Left renal pelvis (tissue), 4 donors: ENCODE data around the gene SMPDL3A. TPM values are rescaled to one million over a fixed set of nuclear protein-coding genes. Genes with fewer than 3 reads are reported as not detected.

Experiments
- DNase-seq, 4 donors: peaks; one replicate each; pipeline ENCODE4 v3.0.0-alpha.2; 2013; ENCODE audit warnings: low read depth in 4 of 4, low spot score in 3 of 4
- polyA plus RNA-seq, 4 donors: library from polyadenylated mRNA; unstranded; fragments of 120-200 nt; gene quantifications; one replicate each; pipeline ENCODE4 v1.2.1, GENCODE V29; 2013; ENCODE audit not compliant: insufficient read length in 4 of 4

SMPDL3A gene
- polyA plus RNA-seq, 4 donors, result 12.2 to 15.2 (median 13.7) TPM

DNA sequence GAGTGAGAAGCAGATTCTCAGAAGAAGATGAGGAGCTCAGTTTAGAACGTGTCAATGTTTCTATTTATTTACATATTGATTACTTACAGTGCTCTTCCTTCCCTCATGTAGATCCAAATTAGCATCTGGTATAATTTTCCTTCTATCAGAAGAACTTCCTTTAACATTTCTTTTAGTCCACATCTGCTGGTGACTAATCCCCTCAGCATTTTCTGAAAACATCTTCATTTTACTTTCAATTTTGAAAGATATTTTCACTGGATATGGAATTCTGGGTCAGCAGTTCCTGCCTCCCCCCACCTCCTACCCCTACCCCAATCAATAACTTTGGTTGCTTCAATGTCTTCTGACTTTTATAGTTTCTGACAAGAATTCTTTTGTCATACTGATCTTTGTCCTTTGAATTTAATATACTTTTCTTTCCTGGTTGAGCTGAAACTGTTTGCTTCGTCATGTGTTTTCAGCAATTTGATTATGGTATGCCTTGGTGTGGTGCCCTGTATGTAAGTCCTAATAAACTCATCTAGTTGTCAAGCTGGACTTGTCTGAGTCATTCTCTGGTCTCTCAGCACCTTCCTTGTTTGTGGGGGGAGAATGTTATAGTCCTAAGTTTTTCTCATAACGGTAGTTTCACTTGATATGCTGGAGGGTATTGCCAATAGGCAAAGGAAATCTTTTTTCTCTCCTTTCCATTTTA, 57.0 kb downstream of the SMPDL3A start:
- no peak for DNase-seq

GRCh38 chr6:122853259-122853995, 64.4 kb downstream of the SMPDL3A start:
- no peak for DNase-seq

Other genes with a start within 250 kb of the SMPDL3A start
- gene PKIB, start 178.9 kb upstream of the SMPDL3A start, polyA plus RNA-seq, result 1 to 10 TPM in 3 of 4 donors, under 1 TPM in 1; 0.81 to 2.0 (median 1.6) TPM
- under 1 TPM in 3 of 4 donors, not detected in 1; 0.17 to 0.86 (median 0.29) TPM for gene FABP7, start 9.5 kb upstream of the SMPDL3A start, polyA plus RNA-seq
- under 1 TPM; 0.12 to 0.60 (median 0.23) TPM for gene CLVS2, start 207.0 kb downstream of the SMPDL3A start, polyA plus RNA-seq